H1 (cell line): ENCODE data around the gene SPOP. TPM values are rescaled to one million over a fixed set of nuclear protein-coding genes. Genes with fewer than 3 reads are reported as not detected.

Experiments
- BACH1 ChIP-seq: IDR thresholded peaks from 2 replicates; pipeline ENCODE4 v1.6.1; 2012; ENCODE audit warnings: low read length, improper control_type of control experiment
- CHD7 ChIP-seq: fragments of 300-600 bp; sonication (generic); IDR thresholded peaks from 2 replicates; pipeline ENCODE4 v1.7.1; 2012; ENCODE audit warnings: low read length, moderate library complexity, mild to moderate bottlenecking, inconsistent platforms; ENCODE audit not compliant: insufficient replicate concordance
- JUN ChIP-seq: IDR thresholded peaks from 2 replicates; pipeline ENCODE4 v1.6.1; 2011; ENCODE audit warnings: low read depth, mild to moderate bottlenecking, improper control_type of control experiment, low read length
- KDM1A ChIP-seq: fragments of 200-600, 300-600 bp; sonication (generic); IDR thresholded peaks from 2 replicates; pipeline ENCODE4 v1.7.1; 2016; ENCODE audit warnings: mild to moderate bottlenecking, low read length, borderline replicate concordance
- SIX5 ChIP-seq: IDR thresholded peaks from 2 replicates; pipeline ENCODE4 v1.6.1; 2011; ENCODE audit warnings: mild to moderate bottlenecking, low read depth, low read length
- TBP ChIP-seq: IDR thresholded peaks from 2 replicates; pipeline ENCODE4 v1.6.1; 2011; ENCODE audit warnings: low read depth, low read length, improper control_type of control experiment
- YY1 ChIP-seq: IDR thresholded peaks from 2 replicates; pipeline ENCODE4 v1.6.1; 2011; ENCODE audit warnings: low read depth, mild to moderate bottlenecking, low read length
- polyA plus RNA-seq, 7 experiments: library from polyadenylated mRNA; depleted of rRNA in 3 of 7; stranded (reverse) in 5 of 7; unstranded in 2 of 7; fragments of >200 nt in 5 of 7; fragments of 200-250 nt in 2 of 7; gene quantifications; 1 replicate in 5 of 7; 2 replicates in 1 of 7; 4 replicates in 1 of 7; pipeline versions ENCODE4 v1.2.1 to v1.2.3, GENCODE V29; 2011 to 2013; ENCODE audit warnings: missing spikeins in 2 of 7, mixed read lengths in 2 of 7
- total RNA-seq: library from RNA; stranded (reverse); fragmentation: NEBNext Ultra II Directional; extraction: Animal tissue kit (Norgen Biotek cat#: 25700); gene quantifications from 2 replicates; pipeline ENCODE4 v1.2.1, GENCODE V29; 2021
- TF ChIP-seq, protein P1 (sequence below): IDR thresholded peaks from 2 replicates; pipeline ENCODE4 v1.6.1; 2012; ENCODE audit warnings: inconsistent platforms

The SPOP gene
- total and polyA plus RNA-seq, 2 of the 8 experiments (the other 6 are each of a cell fraction or from before 2014, with no cell fraction given): 13.3 to 25.6 TPM

GRCh38 chr17:49640556-49640955 is 37.3 kb downstream of the SPOP start (continued):
- TF ChIP-seq CHD7 (no peak), TBP (no peak), KDM1A (no peak), YY1 (no peak), SIX5 (no peak), JUN (no peak), BACH1 (no peak)
- TF ChIP-seq, protein P1, sequence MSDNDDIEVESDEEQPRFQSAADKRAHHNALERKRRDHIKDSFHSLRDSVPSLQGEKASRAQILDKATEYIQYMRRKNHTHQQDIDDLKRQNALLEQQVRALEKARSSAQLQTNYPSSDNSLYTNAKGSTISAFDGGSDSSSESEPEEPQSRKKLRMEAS: no peak
